OCI-LY1 (cell line): ENCODE data around the gene RAB5IF.

Source experiments
- CTCF ChIP-seq: fragments of 200-600 bp; sonication (generic), shearing (Covaris generic); IDR thresholded peaks from 2 replicates; pipeline ENCODE4 v1.5.1; 2017; ENCODE audit warnings: mild to moderate bottlenecking, antibody characterized with exemption, low read length, moderate library complexity, mixed read lengths
- EZH2 ChIP-seq: fragments of 200-600 bp; sonication (generic), shearing (Covaris generic); IDR thresholded peaks from 2 replicates; pipeline ENCODE4 v1.8.0; 2017; ENCODE audit warnings: borderline replicate concordance, mixed run types, mild to moderate bottlenecking, antibody characterized with exemption, low read length, moderate library complexity, mixed read lengths

GRCh38 chr20:36565520-36565919, 40.1 kb upstream of the RAB5IF start:
- TF ChIP-seq CTCF (no peak), EZH2 (no peak)
